HEK293 (cell line): Measurements from ENCODE around the gene EVI5.

Source experiments
- CTCF ChIA-PET: fragments of 350-600 bp; formaldehyde crosslinking; extraction: SDS; loops from one replicate; lab custom pipeline; 2021; ENCODE audit warnings: antibody characterized with exemption; lab: Yijun Ruan, JAX
- POLR2A ChIA-PET: fragments of 300-600 bp; formaldehyde crosslinking; extraction: SDS; loops from one replicate; lab custom pipeline; 2020; ENCODE audit warnings: antibody characterized with exemption, inconsistent platforms; lab: Yijun Ruan, JAX
- H3K27ac ChIP-seq: fragments of 200-500 bp; sonication (Bioruptor generic); 2 replicates; pipeline ENCODE4 v1.5.1; 2014; ENCODE audit warnings: low read depth, low read length, control low read depth, inconsistent platforms; ENCODE audit errors: extremely low read depth
- H3K36me3 ChIP-seq, 2 experiments: fragments of 200-500 bp in 1 of 2; sonication (Bioruptor generic) in 1 of 2; 1 replicate in 1 of 2; 2 replicates in 1 of 2; pipeline ENCODE4 v1.5.1; 2014 to 2017; ENCODE audit warnings: inconsistent platforms in 2 of 2, low read length in 2 of 2; ENCODE audit not compliant: control insufficient read depth in 2 of 2, insufficient read depth in 1 of 2
- H3K4me1 ChIP-seq: fragments of 200-500 bp; sonication (Bioruptor generic); 2 replicates; pipeline ENCODE4 v1.5.1; 2014; ENCODE audit warnings: mild to moderate bottlenecking, low read length, inconsistent platforms; ENCODE audit not compliant: control insufficient read depth, insufficient read depth
- H3K4me3 ChIP-seq: 2 replicates; pipeline ENCODE4 v1.5.1; 2011; ENCODE audit warnings: low read depth, mild to moderate bottlenecking, control low read depth, low read length, moderate library complexity
- H3K9me3 ChIP-seq: fragments of 200-500 bp; sonication (Bioruptor generic); 2 replicates; pipeline ENCODE4 v1.5.1; 2014; ENCODE audit warnings: low read depth, low read length, inconsistent platforms; ENCODE audit not compliant: control insufficient read depth, insufficient read depth
- HOXA7 ChIP-seq: sonication (generic); formaldehyde crosslinking; IDR thresholded peaks from 2 replicates; pipeline ENCODE4 v1.8.1; 2022; ENCODE audit warnings: missing genetic modification reagents, borderline replicate concordance
- HOXC10 ChIP-seq: sonication (generic); formaldehyde crosslinking; IDR thresholded peaks from 2 replicates; pipeline ENCODE4 v1.8.1; 2023; ENCODE audit warnings: mild to moderate bottlenecking, missing genetic modification reagents
- MEIS1 ChIP-seq: sonication (generic); formaldehyde crosslinking; IDR thresholded peaks from 2 replicates; pipeline ENCODE4 v1.8.1; 2022; ENCODE audit warnings: missing genetic modification reagents, mild to moderate bottlenecking, borderline replicate concordance
- MYNN ChIP-seq: fragments of 450-650 bp; formaldehyde crosslinking; IDR thresholded peaks from 2 replicates; pipeline ENCODE4 v1.5.1; 2016; ENCODE audit warnings: missing biosample characterization, missing genetic modification characterization, borderline replicate concordance
- OVOL3 ChIP-seq: fragments of 450-650 bp; formaldehyde crosslinking; IDR thresholded peaks from 2 replicates; pipeline ENCODE4 v1.5.1; 2016; ENCODE audit warnings: missing biosample characterization, missing genetic modification characterization
- ZBTB21 ChIP-seq: fragments of 450-650 bp; formaldehyde crosslinking; IDR thresholded peaks from 2 replicates; pipeline ENCODE4 v1.5.1; 2017; ENCODE audit warnings: missing biosample characterization, missing genetic modification characterization
- ZBTB7A ChIP-seq: fragments of 450-650 bp; formaldehyde crosslinking; IDR thresholded peaks from 2 replicates; pipeline ENCODE4 v1.5.1; 2016; ENCODE audit warnings: low read depth, missing biosample characterization, missing genetic modification characterization
- ZFP3 ChIP-seq: fragments of 450-650 bp; formaldehyde crosslinking; IDR thresholded peaks from 2 replicates; pipeline ENCODE4 v1.5.1; 2016; ENCODE audit warnings: low read depth, missing biosample characterization, missing genetic modification characterization
- ZIC2 ChIP-seq: fragments of 450-650 bp; formaldehyde crosslinking; IDR thresholded peaks from 2 replicates; pipeline ENCODE4 v1.5.1; 2016; ENCODE audit warnings: missing biosample characterization, missing genetic modification characterization
- ZNF114 ChIP-seq: fragments of 450-650 bp; formaldehyde crosslinking; IDR thresholded peaks from 2 replicates; pipeline ENCODE4 v1.5.0; 2017; ENCODE audit warnings: missing biosample characterization, missing genetic modification characterization
- ZNF146 ChIP-seq: fragments of 450-650 bp; formaldehyde crosslinking; IDR thresholded peaks from 2 replicates; pipeline ENCODE4 v1.5.1; 2016; ENCODE audit warnings: missing biosample characterization, missing genetic modification characterization
- ZNF174 ChIP-seq: fragments of 450-650 bp; formaldehyde crosslinking; IDR thresholded peaks from 2 replicates; pipeline ENCODE4 v1.5.0; 2017; ENCODE audit warnings: missing biosample characterization, mild to moderate bottlenecking, missing genetic modification characterization
- ZNF214 ChIP-seq: fragments of 450-650 bp; formaldehyde crosslinking; IDR thresholded peaks from 2 replicates; pipeline ENCODE4 v1.5.1; 2017; ENCODE audit warnings: missing biosample characterization, mild to moderate bottlenecking, missing genetic modification characterization, borderline replicate concordance
- ZNF423 ChIP-seq: fragments of 450-650 bp; formaldehyde crosslinking; IDR thresholded peaks from 2 replicates; pipeline ENCODE4 v1.5.1; 2016; ENCODE audit warnings: missing biosample characterization, missing genetic modification characterization
- ZNF529 ChIP-seq: fragments of 450-650 bp; formaldehyde crosslinking; IDR thresholded peaks from 2 replicates; pipeline ENCODE4 v1.5.1; 2017; ENCODE audit warnings: missing genetic modification characterization, missing biosample characterization; ENCODE audit not compliant: insufficient replicate concordance
- ZNF571 ChIP-seq: fragments of 450-650 bp; formaldehyde crosslinking; IDR thresholded peaks from 2 replicates; pipeline ENCODE4 v1.5.0; 2017; ENCODE audit warnings: missing biosample characterization, missing genetic modification characterization
- ZNF621 ChIP-seq: fragments of 450-650 bp; formaldehyde crosslinking; IDR thresholded peaks from 2 replicates; pipeline ENCODE4 v1.5.1; 2017; ENCODE audit warnings: missing biosample characterization, missing genetic modification characterization
- ZNF701 ChIP-seq: fragments of 450-650 bp; formaldehyde crosslinking; IDR thresholded peaks from 2 replicates; pipeline ENCODE4 v1.5.1; 2016; ENCODE audit warnings: missing biosample characterization, missing genetic modification characterization
- ZSCAN23 ChIP-seq: fragments of 450-650 bp; formaldehyde crosslinking; IDR thresholded peaks from 2 replicates; pipeline ENCODE4 v1.5.1; 2016; ENCODE audit warnings: missing biosample characterization, missing genetic modification characterization
- TF ChIP-seq, protein P1 (sequence below): fragments of 450-650 bp; formaldehyde crosslinking; IDR thresholded peaks from 2 replicates; pipeline ENCODE4 v1.5.1; 2016; ENCODE audit warnings: missing biosample characterization, missing genetic modification characterization, borderline replicate concordance
- TF ChIP-seq, protein P2 (sequence below): fragments of 450-650 bp; formaldehyde crosslinking; IDR thresholded peaks from 2 replicates; pipeline ENCODE4 v1.5.1; 2016; ENCODE audit warnings: missing biosample characterization, missing genetic modification characterization
- TF ChIP-seq, protein P3 (sequence below): IDR thresholded peaks from 2 replicates; pipeline ENCODE4 v1.6.1; 2011; ENCODE audit warnings: mild to moderate bottlenecking, low read depth, low read length, borderline replicate concordance

EVI5 gene

DNA sequence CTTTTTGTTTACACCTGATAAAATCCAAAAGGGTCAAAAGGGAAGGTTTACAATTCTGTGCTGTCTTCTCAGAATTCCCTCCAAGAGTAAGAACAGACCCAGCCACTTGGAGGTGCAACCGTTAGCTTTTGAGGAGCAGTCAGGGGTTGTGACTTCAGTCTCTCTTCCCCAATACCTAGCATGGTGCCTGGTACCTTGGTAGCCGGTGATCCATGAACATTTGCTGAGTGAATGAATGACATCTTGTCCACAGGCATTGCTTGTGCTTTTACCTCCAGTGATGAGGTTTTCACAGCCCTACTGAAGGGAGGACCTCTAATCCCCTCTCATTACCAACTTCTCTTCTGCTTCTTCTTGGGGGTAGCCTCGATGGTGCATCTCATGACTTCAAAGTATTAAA, 309.9 kb downstream of the EVI5 start:
- no peak overlapping the region for H3K27ac ChIP-seq
- POLR2A ChIA-PET, result interaction anchor here (1.5 kb wide), 1 partner anchor 10 kb away, joined by 5 read pairs; no protein-coding TSS in a partner anchor

GRCh38 chr1:92473781-92474495, 311.0 kb downstream of the EVI5 start:
- CTCF ChIA-PET, result interaction anchor here (0.6 kb wide), 1 partner anchor 796 kb away, joined by 3 read pairs; no protein-coding TSS in a partner anchor
- no peaks in the 10 kb centered on the region for H3K4me1 ChIP-seq
- TF ChIP-seq HOXA7 (CRISPR knock-in tag), result no peak
- TF ChIP-seq, protein P1, sequence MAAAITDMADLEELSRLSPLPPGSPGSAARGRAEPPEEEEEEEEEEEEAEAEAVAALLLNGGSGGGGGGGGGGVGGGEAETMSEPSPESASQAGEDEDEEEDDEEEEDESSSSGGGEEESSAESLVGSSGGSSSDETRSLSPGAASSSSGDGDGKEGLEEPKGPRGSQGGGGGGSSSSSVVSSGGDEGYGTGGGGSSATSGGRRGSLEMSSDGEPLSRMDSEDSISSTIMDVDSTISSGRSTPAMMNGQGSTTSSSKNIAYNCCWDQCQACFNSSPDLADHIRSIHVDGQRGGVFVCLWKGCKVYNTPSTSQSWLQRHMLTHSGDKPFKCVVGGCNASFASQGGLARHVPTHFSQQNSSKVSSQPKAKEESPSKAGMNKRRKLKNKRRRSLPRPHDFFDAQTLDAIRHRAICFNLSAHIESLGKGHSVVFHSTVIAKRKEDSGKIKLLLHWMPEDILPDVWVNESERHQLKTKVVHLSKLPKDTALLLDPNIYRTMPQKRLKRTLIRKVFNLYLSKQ, result no peak
- peaks cover 0 to 13% of the 10 kb centered on the region in 2 experiments; a peak in 1 of 3 replicates for H3K36me3 ChIP-seq
- H3K27ac ChIP-seq, result no peak overlapping the region
- POLR2A ChIA-PET, result interaction anchor here (1.5 kb wide), 1 partner anchor 11 kb away, joined by 5 read pairs; no protein-coding TSS in a partner anchor
- H3K9me3 ChIP-seq, result no peaks in the 10 kb centered on the region
- H3K4me3 ChIP-seq, result no peak overlapping the region

More for the DNA sequence above, 309.9 kb downstream of the EVI5 start:
- no peak overlapping the region for H3K4me3 ChIP-seq
- TF ChIP-seq MEIS1 (CRISPR knock-in tag) (no peak), HOXC10 (CRISPR knock-in tag) (no peak), OVOL3 (tag by site-specific recombination) (no peak)
- TF ChIP-seq, protein P2, sequence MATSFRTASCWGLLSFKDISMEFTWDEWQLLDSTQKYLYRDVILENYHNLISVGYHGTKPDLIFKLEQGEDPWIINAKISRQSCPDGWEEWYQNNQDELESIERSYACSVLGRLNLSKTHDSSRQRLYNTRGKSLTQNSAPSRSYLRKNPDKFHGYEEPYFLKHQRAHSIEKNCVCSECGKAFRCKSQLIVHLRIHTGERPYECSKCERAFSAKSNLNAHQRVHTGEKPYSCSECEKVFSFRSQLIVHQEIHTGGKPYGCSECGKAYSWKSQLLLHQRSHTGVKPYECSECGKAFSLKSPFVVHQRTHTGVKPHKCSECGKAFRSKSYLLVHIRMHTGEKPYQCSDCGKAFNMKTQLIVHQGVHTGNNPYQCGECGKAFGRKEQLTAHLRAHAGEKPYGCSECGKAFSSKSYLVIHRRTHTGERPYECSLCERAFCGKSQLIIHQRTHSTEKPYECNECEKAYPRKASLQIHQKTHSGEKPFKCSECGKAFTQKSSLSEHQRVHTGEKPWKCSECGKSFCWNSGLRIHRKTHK (tag by site-specific recombination), result no peak
- no peaks in the 10 kb centered on the region for H3K4me1 ChIP-seq
- H3K36me3 ChIP-seq, result peaks cover 0 to 16% of the 10 kb centered on the region in 2 experiments; a peak in 2 of 3 replicates
- CTCF ChIA-PET, result no interaction called here
- H3K9me3 ChIP-seq, result no peaks in the 10 kb centered on the region

- Histone ChIP-seq H3K36me3 (no peaks in the 10 kb centered on the region), H3K27ac (no peak overlapping the region), H3K4me3 (no peak overlapping the region), H3K4me1 (no peaks in the 10 kb centered on the region), H3K9me3 (no peaks in the 10 kb centered on the region)
- POLR2A ChIA-PET, result interaction anchor here (0.7 kb wide), 1 partner anchor 13 kb away, joined by 5 read pairs; no protein-coding TSS in a partner anchor
- CTCF ChIA-PET, result no interaction called here
- TF ChIP-seq ZNF214 (no peak), ZNF146 (tag by site-specific recombination) (no peak), ZNF114 (tag by site-specific recombination) (no peak), ZFP3 (tag by site-specific recombination) (no peak), MYNN (tag by site-specific recombination) (no peak), ZNF571 (no peak), ZNF621 (no peak), ZNF701 (tag by site-specific recombination) (no peak), ZNF529 (no peak), ZBTB21 (tag by site-specific recombination) (no peak), ZIC2 (tag by site-specific recombination) (no peak), ZBTB7A (no peak), ZNF423 (no peak), ZSCAN23 (no peak), ZNF174 (tag by site-specific recombination) (no peak), HOXC10 (CRISPR knock-in tag) (no peak)
- TF ChIP-seq, protein P3, sequence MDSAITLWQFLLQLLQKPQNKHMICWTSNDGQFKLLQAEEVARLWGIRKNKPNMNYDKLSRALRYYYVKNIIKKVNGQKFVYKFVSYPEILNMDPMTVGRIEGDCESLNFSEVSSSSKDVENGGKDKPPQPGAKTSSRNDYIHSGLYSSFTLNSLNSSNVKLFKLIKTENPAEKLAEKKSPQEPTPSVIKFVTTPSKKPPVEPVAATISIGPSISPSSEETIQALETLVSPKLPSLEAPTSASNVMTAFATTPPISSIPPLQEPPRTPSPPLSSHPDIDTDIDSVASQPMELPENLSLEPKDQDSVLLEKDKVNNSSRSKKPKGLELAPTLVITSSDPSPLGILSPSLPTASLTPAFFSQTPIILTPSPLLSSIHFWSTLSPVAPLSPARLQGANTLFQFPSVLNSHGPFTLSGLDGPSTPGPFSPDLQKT, result no peak
Observed at GRCh38 chr1:92470216-92470615, 314.7 kb downstream of the EVI5 start.
